GM13976 (cell line): ENCODE data around the gene SAP30L.

Experiments
- DNase-seq: peaks from one replicate; pipeline ENCODE4 v3.0.0; 2012; ENCODE audit warnings: low spot score
- CTCF ChIP-seq: IDR thresholded peaks from 2 replicates; pipeline ENCODE4 v1.5.1; 2012; ENCODE audit warnings: borderline replicate concordance, mild to moderate bottlenecking; ENCODE audit not compliant: insufficient read depth; ENCODE audit errors: extremely low read depth, missing control alignments, control extremely low read depth
- in situ Hi-C: fragments of 300-500 bp; cut with MboI; formaldehyde crosslinking; loops from one replicate; pipeline ENCODE4 v1.12.0; 2022; ENCODE audit warnings: low sequenced_read_pairs, mixed read lengths, inconsistent platforms; ENCODE audit not compliant: unreplicated experiment

Gene SAP30L

GRCh38 chr5:154482528-154483449 is 37.0 kb downstream of the SAP30L start:
- no peak for TF ChIP-seq CTCF
- no peak for DNase-seq
- in situ Hi-C loops, result no loop called here

GRCh38 chr5:154483654-154484392 is 38.0 kb downstream of the SAP30L start:
- no peak for DNase-seq
- no peak for TF ChIP-seq CTCF
- in situ Hi-C loops, result no loop called here

GRCh38 chr5:154484393-154485095 is 38.7 kb downstream of the SAP30L start:
- in situ Hi-C loops, result no loop called here
- no peak for DNase-seq
- no peak for TF ChIP-seq CTCF

- TF ChIP-seq CTCF, result no peak
- in situ Hi-C loops, result no loop called here
- DNase-seq, result no peak
Measured at GRCh38 chr5:154485096-154485491, 39.3 kb downstream of the SAP30L start.

GRCh38 chr5:154485850-154486426 is 40.1 kb downstream of the SAP30L start:
- no peak for DNase-seq
- TF ChIP-seq CTCF, result no peak
- in situ Hi-C loops, result no loop called here

- no peak for TF ChIP-seq CTCF
- no peak for DNase-seq
- in situ Hi-C loops, result no loop called here
Measured at GRCh38 chr5:154486427-154486866, 40.6 kb downstream of the SAP30L start.
